ENCODE results near the gene ZNF865. TPM values are rescaled to one million over a fixed set of nuclear protein-coding genes. Genes with fewer than 3 reads are reported as not detected.
"Not testable (repeated sequence)": the region's sequence is repeated elsewhere in the genome, so short reads cannot be mapped to it uniquely, and the experiment has no call there.

Gene ZNF865
- total and polyA plus RNA-seq, 12 donors: 0.72 to 24.7 (median 10.6) TPM

- no peaks in the 10 kb centered on the region for H3K4me1 ChIP-seq (replicated peaks in 1 of 2)
- no peaks in the 10 kb centered on the region for H3K9me3 ChIP-seq (replicated peaks in 1 of 3)
- peaks cover 3% of the 10 kb centered on the region for H3K27me3 ChIP-seq
- TF ChIP-seq CTCF (IDR thresholded peaks at IDR 0.05): no peak
- TF ChIP-seq POLR2A (IDR thresholded peaks at IDR 0.05): no peak
- intact Hi-C loops (cut with DNase I): no loop called here
- DNase-seq: no peak
- WGBS, 4 donors: 37 to 48% (median 39%) methylated on average over 9 of the region's 9 CpGs
- no peak overlapping the region for H3K27ac ChIP-seq
- no peak overlapping the region for H3K4me3 ChIP-seq
- no peaks in the 10 kb centered on the region for H3K36me3 ChIP-seq (replicated peaks in 1 of 2)
Observed at GRCh38 chr19:55566823-55567222, 38.6 kb upstream of the ZNF865 start.

- no peaks in the 10 kb centered on the region for H3K9me3 ChIP-seq (replicated peaks in 1 of 3)
- intact Hi-C loops (cut with DNase I): no loop called here
- H3K36me3 ChIP-seq (replicated peaks in 1 of 2): no peaks in the 10 kb centered on the region
- no peaks in the 10 kb centered on the region for H3K4me1 ChIP-seq (replicated peaks in 1 of 2)
- H3K27ac ChIP-seq: no peak overlapping the region
- TF ChIP-seq POLR2A (IDR thresholded peaks at IDR 0.05) (no peak), CTCF (IDR thresholded peaks at IDR 0.05) (no peak)
- peaks cover 3% of the 10 kb centered on the region for H3K27me3 ChIP-seq
- no peak for DNase-seq
- no peak overlapping the region for H3K4me3 ChIP-seq
Observed at GRCh38 chr19:55567708-55568328, 37.6 kb upstream of the ZNF865 start.

GRCh38 chr19:55569477-55569876 lies 36.0 kb upstream of the ZNF865 start:
- H3K36me3 ChIP-seq (replicated peaks in 1 of 2); DNase-seq; H3K4me1 ChIP-seq (replicated peaks in 1 of 2); H3K27me3 ChIP-seq; H3K4me3 ChIP-seq; H3K9me3 ChIP-seq (replicated peaks in 1 of 3); H3K27ac ChIP-seq; intact Hi-C loops (cut with DNase I): not testable (repeated sequence)
- WGBS, 4 donors: 83 to 96% (median 91%) methylated on average over 4 to 5 of the region's 5 CpGs

- WGBS, 4 donors: 86 to 93% (median 88%) methylated on average over 6 of the region's 6 CpGs
- H3K27me3 ChIP-seq; H3K36me3 ChIP-seq (replicated peaks in 1 of 2); H3K27ac ChIP-seq; H3K4me3 ChIP-seq; H3K4me1 ChIP-seq (replicated peaks in 1 of 2); H3K9me3 ChIP-seq (replicated peaks in 1 of 3); DNase-seq: not testable (repeated sequence)
- intact Hi-C loops (cut with DNase I): loop anchor here in 1 of 2 donors (5.0 kb wide), 1 partner anchor 37 kb away; the partner anchor contains the start of gene SBK2
Observed at GRCh38 chr19:55573929-55574328, 31.5 kb upstream of the ZNF865 start.

- TF ChIP-seq POLR2A (IDR thresholded peaks at IDR 0.05) (no peak), CTCF (IDR thresholded peaks at IDR 0.05) (no peak)
- H3K4me3 ChIP-seq: no peak overlapping the region
- H3K27ac ChIP-seq: no peak overlapping the region
- DNase-seq: no peak
- intact Hi-C loops (cut with DNase I): no loop called here
- peaks cover 0 to 9% of the 10 kb centered on the region in 2 donors for H3K36me3 ChIP-seq (replicated peaks in 1 of 2)
- peaks cover 9 to 12% of the 10 kb centered on the region in 2 donors for H3K4me1 ChIP-seq (replicated peaks in 1 of 2)
- no peaks in the 10 kb centered on the region for H3K9me3 ChIP-seq (replicated peaks in 1 of 3)
- H3K27me3 ChIP-seq: no peaks in the 10 kb centered on the region
- WGBS, 4 donors: 84 to 90% (median 87%) methylated on average over 5 of the region's 5 CpGs
Observed at GRCh38 chr19:55576746-55577145, 28.7 kb upstream of the ZNF865 start.

Data from adrenal gland (tissue), 12 donors.